NCI-H2107 (cell line): ENCODE data around the gene GLTPD2.
A peak's percentile ranks its signal among the peaks of the same experiment; 100 is the strongest.
"Not testable (repeated sequence)": the region's sequence is repeated elsewhere in the genome, so short reads cannot be mapped to it uniquely, and the experiment has no call there.

Experiments
- DNase-seq: peaks from one replicate; lab custom pipeline; 2025; lab: John Stamatoyannopoulos, UW

The GLTPD2 gene

DNA sequence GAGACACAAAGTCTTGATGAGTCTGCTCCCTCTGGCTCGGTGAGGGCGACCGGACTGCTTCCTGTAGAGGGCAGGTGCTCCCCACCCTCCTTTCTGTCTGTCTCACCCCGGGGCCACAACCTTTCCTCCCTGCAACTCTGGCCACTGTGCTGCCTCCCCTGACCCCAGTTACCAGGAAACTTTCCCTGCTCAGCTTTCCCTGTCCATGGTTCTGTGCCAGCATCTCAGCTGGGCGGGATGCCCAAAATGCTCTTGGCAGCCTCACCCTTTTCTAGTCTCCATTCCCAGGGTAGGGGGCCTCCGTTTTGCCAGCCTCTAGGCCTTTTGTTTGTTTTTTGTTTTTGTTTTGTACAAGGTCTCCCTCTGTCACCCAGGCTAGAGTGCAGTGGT is 19.6 kb downstream of the GLTPD2 start:
- no peak for DNase-seq

DNA sequence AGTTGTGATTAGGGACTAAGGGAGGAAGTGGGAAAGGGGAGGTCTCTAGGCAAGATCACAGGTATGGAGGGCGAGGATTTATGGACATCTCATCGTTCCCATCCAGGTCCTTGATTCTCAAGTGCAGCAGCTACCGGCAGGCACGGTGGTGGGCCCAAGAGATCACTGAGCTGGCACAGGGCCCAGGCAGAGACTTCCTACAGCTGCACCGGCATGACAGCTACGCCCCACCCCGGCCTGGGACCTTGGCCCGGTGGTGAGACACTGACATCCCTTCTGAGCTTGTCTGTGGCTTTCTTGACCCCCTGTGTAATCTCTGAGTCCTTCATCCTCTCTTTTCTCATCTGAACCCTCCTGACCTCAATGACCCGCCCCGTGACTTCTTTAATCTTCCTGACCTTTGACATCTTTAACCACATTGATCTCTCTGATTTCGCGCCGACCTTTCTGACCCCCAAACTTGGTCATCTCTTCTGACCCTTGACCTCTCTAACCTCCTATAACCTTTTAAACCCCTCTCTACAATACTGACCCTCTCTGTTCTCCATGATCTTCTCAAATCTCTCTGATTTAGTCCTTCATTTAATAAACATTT is 22.0 kb downstream of the GLTPD2 start:
- DNase-seq, result no peak

DNA sequence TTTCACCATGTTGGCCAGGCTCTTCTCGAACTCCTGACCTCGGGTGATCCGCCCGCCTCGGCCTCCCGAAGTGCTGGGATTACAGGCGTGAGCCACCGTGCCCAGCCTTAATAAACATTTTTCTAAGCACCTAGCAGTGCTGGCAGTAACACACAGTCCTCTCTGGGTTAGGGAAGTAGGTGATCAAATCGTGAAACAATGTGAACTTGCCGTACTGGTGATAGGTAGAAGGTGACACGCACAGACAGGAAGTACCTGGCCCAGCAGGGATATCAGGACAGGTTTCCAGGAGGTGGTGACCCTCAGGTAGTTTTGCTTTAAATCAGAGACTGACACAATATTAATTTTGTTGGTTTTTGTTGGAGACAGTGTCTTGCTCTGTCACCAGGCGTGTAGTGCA is 22.7 kb downstream of the GLTPD2 start:
- DNase-seq, result no peak

DNA sequence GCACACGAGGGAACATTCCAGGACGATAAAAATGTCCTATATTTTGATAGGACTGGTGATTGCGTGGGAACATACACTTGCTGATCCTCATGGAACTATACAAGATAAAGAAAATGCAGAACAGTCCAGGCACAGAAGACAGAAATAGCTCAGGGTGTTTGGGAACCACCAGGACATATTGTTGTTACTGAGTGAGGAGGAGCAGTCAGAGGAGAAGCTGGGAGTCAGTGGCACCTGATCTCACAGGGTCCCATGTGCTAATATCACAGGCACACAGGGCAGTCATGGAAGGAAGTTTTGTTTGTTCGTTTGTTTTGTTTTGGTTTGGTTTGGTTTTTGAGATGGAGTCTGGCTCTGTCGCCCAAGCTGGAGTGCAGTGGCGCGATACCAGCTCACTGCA is 23.9 kb downstream of the GLTPD2 start:
- no peak for DNase-seq

DNA sequence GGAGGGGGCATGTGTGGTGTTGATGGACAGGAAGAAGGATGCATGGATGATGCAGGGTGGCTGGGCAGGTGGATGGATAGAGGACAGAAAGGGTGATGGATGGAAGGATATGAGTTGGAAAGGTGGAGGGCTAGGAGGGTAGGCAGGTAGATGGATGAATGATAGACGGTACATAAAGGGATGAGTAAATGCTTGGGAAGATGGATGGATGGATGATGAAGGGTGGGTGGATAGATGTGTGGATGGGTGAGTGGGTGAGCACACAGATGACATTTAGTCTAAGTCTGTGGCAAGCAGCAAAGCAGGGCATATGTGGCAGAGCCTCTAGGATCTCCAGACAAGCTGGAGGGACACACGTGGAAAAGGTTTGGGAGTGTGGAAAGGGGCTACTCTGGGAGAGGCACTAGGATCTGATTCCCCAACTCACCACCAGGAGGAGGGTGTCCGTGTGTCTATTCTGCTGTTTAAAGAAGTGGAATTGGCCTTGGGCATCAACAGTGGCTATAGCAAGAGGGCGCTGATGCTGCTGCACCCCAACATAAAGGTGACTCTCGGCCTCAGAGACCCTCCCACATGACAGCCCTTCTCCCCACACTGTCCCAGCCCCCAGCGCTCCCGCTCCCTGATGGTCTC is 26.4 kb downstream of the GLTPD2 start:
- no peak for DNase-seq

DNA sequence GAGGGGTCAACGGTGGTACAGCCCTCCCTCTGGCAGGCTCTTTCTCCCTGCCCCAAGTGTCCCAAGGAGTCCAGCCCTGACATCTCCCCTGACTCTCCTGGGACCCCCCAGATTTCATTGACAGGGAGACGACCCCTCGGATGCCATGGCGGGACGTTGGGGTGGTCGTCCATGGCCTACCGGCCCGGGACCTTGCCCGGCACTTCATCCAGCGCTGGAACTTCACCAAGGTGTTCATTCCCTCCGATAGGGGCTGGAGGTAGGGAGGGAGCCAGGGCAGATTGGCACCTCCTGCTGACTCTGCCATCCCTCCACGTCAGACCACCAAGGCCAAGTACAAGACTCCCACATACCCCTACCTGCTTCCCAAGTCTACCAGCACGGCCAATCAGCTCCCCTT is 28.1 kb downstream of the GLTPD2 start:
- no peak for DNase-seq

DNA sequence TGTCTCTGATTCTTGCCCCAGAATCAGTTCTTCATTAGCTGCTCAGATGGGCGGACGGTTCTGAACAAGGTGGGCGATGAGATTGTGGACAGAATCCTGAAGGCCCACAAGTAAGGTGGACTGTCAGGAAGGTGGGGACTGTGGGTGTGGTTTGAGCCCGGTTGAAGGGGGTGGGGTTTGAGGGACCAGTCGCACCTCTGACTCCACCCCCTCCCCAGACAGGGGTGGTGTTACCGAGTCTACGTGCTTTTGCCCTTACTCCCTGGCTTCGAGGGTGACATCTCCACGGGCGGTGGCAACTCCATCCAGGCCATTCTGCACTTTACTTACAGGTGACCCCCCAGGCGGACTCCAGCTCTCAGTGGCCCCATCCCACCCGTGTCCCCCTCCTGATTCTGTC is 29.5 kb downstream of the GLTPD2 start:
- no peak for DNase-seq

DNA sequence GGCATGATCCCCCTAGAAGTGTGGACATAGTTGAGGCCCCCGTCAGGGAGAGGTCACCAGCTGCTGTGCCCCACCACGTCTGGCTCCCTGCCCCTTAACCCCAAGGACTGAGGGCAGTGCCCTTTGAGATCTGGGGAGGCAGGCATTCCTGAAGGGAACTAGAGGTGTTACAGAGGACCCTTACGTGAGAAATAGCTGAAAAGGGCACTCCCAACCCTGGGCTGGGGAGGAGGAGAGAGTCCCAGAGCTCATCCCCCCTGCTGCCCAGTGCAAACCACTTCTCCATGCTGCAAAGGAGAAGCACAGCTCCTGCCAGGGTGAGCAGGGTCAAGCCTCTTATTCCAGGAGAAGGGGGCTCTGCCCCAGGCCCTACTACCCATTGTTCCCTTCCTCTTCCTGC is 34.1 kb downstream of the GLTPD2 start:
- no peak for DNase-seq

DNA sequence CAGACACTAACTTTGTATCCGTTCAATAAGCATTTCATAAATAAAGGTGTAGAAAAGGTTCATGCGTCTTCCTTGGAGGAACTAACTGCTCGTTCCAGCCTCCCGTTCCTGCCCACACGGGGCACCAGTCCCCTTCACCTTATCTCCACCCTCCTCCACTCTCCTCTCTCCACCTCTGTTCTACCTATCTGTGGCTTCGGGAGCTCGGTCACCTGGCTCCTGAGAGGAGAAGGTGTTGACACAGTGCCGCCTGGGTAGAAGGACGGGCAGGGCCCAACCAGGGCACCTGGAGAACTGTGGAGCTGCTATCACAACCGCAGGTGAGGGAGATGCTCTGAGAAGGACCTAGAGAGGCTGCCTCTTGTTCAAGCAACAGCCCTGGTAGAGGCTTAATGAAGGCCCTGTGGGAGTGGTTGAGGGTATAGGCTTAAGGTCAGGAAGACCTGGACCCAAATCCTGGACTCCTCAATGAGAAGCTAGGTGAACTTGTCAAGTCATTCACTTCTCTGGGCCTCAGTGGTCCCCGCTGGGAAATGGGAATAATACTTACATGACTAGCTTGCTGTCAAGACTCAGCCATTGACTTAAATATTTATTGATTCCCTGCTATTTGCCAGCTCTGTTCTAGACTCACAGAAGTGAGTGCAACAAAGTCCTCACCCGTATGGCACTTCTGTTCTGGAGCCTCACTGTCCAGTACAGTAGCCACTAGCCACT is 34.8 kb downstream of the GLTPD2 start:
- no peak for DNase-seq

DNA sequence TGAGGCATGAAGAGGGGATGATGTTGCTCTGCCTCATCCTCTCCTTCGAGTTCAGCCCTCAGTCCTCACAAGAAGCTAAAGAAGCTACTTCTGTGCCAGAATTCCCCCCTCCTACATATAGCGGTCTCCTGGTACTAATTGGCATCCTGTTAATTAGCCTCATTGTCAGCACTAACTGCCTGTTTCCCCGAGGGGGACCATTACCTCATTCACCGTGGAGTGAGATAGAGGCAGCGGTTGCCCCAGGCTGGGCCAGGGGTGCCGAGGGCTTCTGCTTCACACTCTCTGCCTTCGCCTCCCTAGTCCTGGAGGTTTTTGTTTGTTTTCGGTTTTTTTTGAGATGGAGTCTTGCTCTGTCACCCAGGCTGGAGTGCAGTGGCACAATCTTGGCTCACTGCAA is 38.6 kb downstream of the GLTPD2 start:
- DNase-seq, result no peak

DNA sequence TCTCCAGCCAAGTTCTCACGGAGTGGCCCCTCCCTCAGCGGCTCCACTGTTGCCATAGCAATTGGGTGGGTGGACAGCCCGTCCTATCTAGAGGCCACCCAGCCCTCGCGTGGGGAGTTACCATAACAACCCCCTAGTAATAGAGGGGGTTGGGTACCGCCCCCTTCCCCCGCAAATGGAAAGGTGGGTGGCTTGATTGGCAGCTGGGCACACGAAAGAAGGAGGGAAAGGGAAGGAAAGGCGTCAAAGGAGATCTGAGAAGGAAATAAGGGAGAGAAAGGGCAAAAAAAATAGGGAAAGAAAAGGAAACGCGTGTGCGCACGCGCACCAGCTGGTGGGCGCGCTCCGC is 44.0 kb downstream of the GLTPD2 start:
- DNase-seq, result not testable (repeated sequence)

DNA sequence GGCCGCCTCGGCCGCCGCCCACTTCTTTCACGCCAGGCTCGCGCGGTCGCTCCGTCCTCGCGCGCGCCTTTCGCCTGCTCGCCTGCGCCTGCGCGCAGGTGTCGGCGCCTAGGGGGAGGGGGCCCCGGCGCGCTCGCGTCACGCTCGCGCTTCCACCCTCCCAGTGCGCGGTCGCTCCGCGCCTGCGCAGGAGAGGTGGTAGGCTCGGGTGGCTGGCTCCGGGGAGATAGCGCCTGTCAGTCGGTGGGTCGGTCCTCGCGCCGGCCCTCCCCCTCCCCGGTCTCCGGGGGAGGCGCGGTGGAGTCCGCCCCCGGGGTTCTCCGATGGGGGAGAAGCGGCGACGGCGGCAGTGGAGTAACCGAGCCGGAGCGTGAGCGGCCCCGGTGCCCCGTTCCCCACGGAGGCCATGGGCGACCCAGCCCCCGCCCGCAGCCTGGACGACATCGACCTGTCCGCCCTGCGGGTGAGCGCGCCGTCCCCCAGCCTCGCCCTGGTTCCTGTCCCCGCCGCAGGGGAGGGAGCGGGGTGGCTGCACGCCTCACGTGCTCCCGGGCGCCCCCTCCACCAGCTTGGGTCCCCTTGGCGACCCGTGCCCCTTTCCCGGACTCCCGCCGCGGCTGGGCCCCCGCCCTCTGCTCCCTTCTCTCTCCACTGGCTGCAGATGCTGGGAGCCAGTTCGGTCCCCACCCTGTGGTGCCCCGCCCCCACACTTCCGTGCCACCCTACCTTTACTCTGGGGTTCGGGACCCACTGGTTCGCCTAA is 44.6 kb downstream of the GLTPD2 start, which contains the start of gene MINK1:
Gene MINK1, plus strand, starts transcription at position 163 of the 763 bp plus-strand sequence. Its CDS starts 244 bp downstream, at position 407.
- peak; percentile 53 for DNase-seq

DNA sequence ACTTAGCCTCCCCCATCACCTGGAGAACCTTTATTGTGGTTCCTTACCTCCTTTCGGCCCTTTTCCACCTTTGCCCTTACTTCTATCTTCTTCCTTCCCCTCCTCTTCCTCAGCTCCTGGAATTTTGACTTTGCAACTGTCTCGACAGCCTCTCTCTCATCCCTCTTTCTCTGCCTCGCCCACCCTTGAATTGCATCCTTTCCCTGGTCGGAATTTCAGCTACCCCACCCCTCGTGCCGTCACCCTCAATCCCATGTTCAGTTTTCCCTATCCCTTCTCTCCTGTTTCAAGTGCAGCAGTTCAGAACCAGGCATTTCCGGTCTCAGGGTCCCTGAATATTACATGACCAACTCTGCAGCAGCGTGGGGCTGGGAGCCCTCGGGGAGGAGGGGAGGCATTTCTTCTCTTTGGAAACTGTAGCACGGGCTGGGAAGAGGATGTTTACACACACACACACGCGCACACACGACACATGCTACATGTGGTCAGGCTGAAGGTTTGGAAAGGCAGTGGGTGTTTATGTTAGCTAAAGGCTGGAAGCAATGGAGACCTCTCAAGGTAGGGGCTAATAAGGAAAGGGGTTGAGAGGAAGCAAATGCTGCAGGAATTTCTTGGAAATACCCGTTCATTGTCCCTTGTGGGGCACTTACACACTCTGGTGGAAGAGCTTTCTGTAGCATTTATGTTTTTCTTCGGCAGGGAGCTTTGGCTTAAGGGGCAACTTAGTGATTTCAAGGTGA is 45.3 kb downstream of the GLTPD2 start:
- no peak for DNase-seq

DNA sequence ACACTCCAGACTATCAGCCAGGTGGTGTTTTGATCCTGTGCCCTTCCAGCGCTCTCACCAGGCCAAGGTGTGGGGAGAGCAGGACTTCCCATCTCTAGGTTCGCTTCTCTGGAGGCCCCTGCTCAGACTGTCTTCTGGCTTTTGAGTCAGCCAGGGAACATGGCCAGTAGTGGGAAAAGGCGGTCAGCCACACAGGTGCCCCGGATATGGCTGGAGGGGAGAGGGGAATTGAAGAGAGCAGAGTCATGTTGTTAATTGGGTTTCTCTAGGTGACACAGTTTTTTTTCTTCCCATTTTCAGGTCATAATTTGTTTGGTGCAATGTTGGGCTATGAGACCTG is 45.9 kb downstream of the GLTPD2 start:
- DNase-seq, result no peak

DNA sequence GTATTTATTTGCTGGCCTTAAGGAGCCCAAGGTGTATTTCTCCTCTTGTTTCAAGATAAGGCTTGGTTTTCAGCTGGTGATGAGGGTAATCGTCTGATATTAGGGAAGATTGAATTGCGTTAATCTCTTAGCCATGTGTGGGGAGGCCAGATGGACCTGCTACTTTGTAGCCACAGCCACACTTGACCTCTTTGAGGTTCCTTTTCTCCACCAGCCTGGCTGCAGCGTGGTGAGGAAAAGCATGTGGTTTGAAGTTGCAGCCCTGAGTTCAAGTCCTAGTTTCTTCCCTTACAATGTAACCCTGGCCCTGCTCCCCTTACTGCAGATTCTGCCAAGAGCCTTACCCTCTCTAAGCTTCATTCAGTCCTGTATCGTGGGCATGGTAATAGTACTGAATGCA is 47.5 kb downstream of the GLTPD2 start:
- DNase-seq, result no peak

DNA sequence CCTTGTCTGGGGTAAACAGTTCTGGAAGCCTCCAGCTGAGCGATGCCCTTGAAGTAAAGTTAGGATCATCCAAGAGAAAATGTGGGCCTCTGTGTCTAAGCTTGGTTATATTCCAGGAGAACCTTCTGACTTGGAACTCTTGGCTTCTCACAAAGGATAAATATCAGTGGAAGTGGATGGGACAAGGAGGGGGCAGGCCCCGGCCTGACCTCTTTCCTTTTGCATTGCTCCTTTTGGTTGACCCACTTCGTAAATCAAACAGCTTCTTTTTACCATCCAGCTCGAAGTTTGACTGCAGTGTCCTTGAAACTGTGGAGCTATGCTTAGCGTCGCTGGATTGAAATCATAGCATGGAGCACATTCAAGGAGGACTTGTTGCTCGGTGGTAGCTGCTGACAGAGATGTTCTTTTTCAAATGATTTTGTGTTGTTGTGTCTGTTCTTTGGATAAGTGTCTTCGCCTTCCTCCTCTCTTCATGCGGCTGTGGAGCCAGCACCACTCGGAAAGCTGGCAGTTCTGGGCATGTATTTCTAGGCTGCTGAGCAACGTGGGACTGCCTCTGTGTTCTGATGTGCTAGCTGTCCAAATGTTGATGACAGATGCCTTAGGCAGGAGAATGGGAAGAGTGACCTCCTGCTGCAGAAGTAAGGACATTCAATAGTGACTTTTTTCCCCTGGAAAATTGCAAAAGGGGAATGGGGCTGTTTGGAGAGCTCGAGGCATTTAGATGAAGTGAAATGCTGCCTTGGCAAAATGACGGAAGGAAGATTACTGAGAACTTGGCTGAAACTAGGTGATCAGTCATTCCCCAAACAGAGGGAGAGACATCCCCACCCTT is 48.9 kb downstream of the GLTPD2 start:
- DNase-seq, result no peak

DNA sequence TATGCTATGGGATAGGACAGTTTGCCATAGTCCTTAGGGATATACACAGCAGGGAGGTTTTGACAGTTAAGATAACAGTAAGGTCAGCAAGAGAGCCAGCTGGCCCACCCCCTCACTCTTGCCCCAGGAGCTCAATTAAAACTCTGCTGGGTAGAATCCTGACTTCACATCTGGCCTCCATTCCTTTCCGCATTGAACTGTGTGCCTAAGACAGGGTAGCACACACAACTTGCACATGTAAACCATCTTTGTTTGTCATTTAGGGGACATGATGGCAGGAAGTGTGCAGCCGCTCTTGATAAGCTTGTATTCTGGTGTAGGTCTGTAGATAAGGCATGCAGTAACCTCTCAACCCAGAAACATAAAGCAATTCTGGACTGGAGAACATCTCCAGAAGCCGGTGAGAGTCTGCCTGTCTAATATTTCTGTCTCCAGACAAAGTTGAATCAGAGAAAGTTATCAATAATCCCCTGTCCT is 49.6 kb downstream of the GLTPD2 start:
- DNase-seq, result no peak

DNA sequence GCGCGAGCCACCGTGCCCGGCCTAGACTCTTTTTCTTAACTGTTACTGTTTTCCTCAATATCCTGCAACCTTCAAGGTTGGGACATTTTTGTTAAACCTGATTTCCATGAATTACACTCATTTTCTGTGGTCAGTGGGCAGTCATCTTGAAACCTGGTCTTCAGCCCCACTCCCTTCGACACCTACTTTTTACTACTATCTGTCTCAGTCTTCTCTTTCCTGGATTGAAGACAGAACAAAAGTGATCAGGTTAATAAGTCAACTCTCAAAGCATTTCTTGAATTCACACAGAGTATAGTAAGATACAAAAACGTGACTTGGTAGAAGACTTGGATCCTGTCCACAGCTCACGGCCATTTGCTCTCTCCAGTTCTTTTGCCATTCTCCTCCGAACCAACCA is 50.5 kb downstream of the GLTPD2 start:
- DNase-seq, result no peak
